Mesothelial cell of epicardium (in vitro differentiated cells): ENCODE measurements around the gene GNG5. TPM values are rescaled to one million over a fixed set of nuclear protein-coding genes. Genes with fewer than 3 reads are reported as not detected.

Source experiments
- DNase-seq, 2 experiments: peaks; one replicate each; pipeline ENCODE4 v3.0.0; 2021; ENCODE audit warnings: low spot score in 2 of 2; ENCODE audit not compliant: unreplicated experiment in 2 of 2
- H3K27ac Mint-ChIP-seq: 2 replicates; pipeline ENCODE4 v1.8.0; 2021; ENCODE audit warnings: mixed read lengths
- H3K27me3 Mint-ChIP-seq: 2 replicates; pipeline ENCODE4 v1.8.0; 2021; ENCODE audit warnings: low read depth, mixed read lengths
- H3K36me3 Mint-ChIP-seq: 2 replicates; pipeline ENCODE4 v1.8.0; 2021; ENCODE audit warnings: mixed read lengths
- H3K4me1 Mint-ChIP-seq: 2 replicates; pipeline ENCODE4 v1.8.0; 2021; ENCODE audit warnings: mixed read lengths
- H3K4me3 Mint-ChIP-seq: 2 replicates; pipeline ENCODE4 v1.8.0; 2021; ENCODE audit warnings: mild to moderate bottlenecking, moderate library complexity, mixed read lengths
- H3K9me3 Mint-ChIP-seq: 2 replicates; pipeline ENCODE4 v1.8.0; 2021; ENCODE audit warnings: mixed read lengths
- total RNA-seq: library from RNA; stranded (reverse); gene quantifications from 3 replicates; pipeline ENCODE4 v1.2.1, GENCODE V29; 2021
- TF ChIP-seq, protein P1 (sequence below): fragments of 200-600 bp; sonication (generic); IDR thresholded peaks from one replicate; pipeline ENCODE4 v1.5.0; 2021; ENCODE audit warnings: antibody characterized with exemption; ENCODE audit not compliant: unreplicated experiment

The GNG5 gene
- total RNA-seq, 1 donor from 2014 or later = 93.7 TPM

GRCh38 chr1:84481317-84481716 is 25.1 kb downstream of the GNG5 start:
- peaks cover 24% of the 10 kb centered on the region for H3K36me3 Mint-ChIP-seq
- TF ChIP-seq, protein P1, sequence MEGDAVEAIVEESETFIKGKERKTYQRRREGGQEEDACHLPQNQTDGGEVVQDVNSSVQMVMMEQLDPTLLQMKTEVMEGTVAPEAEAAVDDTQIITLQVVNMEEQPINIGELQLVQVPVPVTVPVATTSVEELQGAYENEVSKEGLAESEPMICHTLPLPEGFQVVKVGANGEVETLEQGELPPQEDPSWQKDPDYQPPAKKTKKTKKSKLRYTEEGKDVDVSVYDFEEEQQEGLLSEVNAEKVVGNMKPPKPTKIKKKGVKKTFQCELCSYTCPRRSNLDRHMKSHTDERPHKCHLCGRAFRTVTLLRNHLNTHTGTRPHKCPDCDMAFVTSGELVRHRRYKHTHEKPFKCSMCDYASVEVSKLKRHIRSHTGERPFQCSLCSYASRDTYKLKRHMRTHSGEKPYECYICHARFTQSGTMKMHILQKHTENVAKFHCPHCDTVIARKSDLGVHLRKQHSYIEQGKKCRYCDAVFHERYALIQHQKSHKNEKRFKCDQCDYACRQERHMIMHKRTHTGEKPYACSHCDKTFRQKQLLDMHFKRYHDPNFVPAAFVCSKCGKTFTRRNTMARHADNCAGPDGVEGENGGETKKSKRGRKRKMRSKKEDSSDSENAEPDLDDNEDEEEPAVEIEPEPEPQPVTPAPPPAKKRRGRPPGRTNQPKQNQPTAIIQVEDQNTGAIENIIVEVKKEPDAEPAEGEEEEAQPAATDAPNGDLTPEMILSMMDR = no peak
- peaks cover 24% of the 10 kb centered on the region for H3K4me1 Mint-ChIP-seq

DNA sequence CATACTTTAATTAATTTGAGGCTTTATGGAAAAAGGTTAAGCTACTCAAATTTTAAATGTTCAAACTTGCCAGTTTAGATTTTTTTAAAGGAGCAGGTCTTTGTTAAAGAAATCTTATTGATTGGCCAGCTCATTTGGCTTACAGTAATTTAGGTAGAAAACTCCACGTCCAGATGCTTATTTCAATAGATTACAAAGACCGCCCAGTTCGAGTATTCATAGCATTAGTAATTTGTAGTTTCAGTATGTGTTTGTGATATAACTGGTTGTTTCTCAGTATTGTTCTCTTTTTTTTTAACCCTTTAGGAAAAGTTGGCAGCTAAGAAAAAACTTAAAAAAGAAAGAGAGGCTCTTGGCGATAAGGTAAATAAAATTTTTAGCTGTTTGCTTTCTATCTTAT is 25.7 kb downstream of the GNG5 start:
- peak overlapping the region; percentile 40 for H3K4me3 Mint-ChIP-seq
- peaks cover 24% of the 10 kb centered on the region for H3K4me1 Mint-ChIP-seq
- no peak overlapping the region for H3K27ac Mint-ChIP-seq
- TF ChIP-seq, protein P1 = no peak
- no peak for DNase-seq
- peaks cover 31% of the 10 kb centered on the region for H3K27me3 Mint-ChIP-seq
- peaks cover 19% of the 10 kb centered on the region for H3K36me3 Mint-ChIP-seq
- H3K9me3 Mint-ChIP-seq = peaks cover 15% of the 10 kb centered on the region

More at GRCh38 chr1:84481317-84481716, 25.1 kb downstream of the GNG5 start:
- H3K9me3 Mint-ChIP-seq = peaks cover 18% of the 10 kb centered on the region
- H3K4me3 Mint-ChIP-seq = no peak overlapping the region
- peaks cover 26% of the 10 kb centered on the region for H3K27me3 Mint-ChIP-seq
- no peak for DNase-seq
- no peak overlapping the region for H3K27ac Mint-ChIP-seq

DNA sequence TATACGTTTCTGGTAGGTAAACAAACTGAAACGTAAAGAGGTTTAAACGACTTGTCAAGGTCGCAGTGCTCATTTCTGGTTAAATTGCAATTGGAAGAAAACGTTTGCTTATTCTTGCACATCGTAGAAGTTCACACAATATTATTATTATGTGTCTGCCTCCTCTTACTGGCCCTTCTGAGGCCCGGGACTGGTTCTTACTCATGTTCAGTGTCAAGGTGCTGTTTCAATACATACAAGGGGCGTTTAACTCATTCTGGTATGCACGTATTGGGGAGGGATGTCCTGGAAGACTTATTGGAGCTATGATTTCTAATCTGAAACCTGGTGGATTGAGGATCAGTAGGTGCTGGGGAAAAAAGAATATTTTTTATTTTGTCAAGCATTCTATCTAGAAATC is 26.4 kb downstream of the GNG5 start:
- DNase-seq = no peak
- Mint-ChIP-seq H3K27ac (peak overlapping the region; percentile 97), H3K27me3 (peaks cover 38% of the 10 kb centered on the region), H3K4me3 (peak overlapping the region; percentile 98), H3K4me1 (peaks cover 24% of the 10 kb centered on the region), H3K9me3 (peaks cover 15% of the 10 kb centered on the region), H3K36me3 (peaks cover 17% of the 10 kb centered on the region)
- TF ChIP-seq, protein P1 = no peak

DNA sequence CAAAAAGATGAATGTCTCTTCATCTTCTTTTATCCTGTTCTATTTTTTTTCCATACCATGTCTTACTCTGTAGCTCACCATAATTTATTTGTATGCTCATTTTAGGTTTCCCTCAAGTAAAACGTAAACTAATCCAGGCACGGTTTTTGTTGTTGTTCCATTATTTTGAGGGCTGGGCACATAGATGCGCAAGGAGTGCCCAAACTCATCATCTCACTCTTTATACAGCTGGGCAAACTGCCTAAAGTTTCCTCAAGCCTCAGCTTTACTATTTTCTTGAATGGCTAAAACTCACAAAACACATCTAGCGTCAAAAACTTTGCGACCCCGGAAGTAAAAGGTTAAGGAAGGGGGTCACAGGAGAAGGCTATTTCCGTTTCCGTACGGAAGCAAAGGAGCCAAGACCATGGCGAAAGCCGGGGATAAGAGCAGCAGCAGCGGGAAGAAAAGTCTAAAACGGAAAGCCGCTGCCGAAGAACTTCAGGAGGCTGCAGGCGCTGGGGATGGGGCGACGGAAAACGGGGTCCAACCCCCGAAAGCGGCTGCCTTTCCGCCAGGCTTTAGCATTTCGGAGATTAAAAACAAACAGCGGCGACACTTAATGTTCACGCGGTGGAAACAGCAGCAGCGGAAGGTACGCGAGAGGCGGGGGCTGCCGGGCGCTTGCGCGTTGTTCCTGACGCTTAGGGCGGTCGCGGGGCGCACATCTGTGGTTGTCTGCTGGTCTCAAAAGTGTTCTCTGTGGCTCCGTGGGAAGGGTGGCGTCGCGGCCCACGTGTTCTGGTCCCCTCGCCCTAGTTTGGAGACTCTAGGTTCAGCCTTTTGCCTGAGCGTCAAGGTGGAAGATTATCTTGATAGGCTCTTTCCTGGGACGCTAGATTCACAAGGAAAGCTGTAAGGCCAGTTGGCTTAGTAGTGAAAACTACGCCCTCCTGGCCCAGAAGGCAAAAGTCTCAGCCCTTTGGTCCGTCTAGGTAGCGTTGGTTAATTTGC is 27.2 kb downstream of the GNG5 start, which contains the start of gene RPF1:
Gene RPF1, plus strand, starts transcription at position 391 of the 993 bp plus-strand sequence. Its CDS starts 16 bp downstream, at position 407.
- DNase-seq = peak; percentile 42 to 75
- Mint-ChIP-seq H3K27ac (peak within 1 kb of the TSS; percentile 97), H3K27me3 (peaks cover 46% of the 10 kb centered on the region)

GRCh38 chr1:84476225-84476624 is 30.2 kb downstream of the GNG5 start:
- Mint-ChIP-seq H3K4me3 (no peak overlapping the region), H3K9me3 (peaks cover 15% of the 10 kb centered on the region), H3K27ac (no peak overlapping the region), H3K4me1 (peaks cover 14% of the 10 kb centered on the region), H3K27me3 (peaks cover 73% of the 10 kb centered on the region), H3K36me3 (peaks cover 5% of the 10 kb centered on the region)
- TF ChIP-seq, protein P1 = no peak
- DNase-seq = no peak

More for the DNA sequence above, 27.2 kb downstream of the GNG5 start, which contains the start of gene RPF1:
- peaks cover 15% of the 10 kb centered on the region for H3K36me3 Mint-ChIP-seq
- H3K9me3 Mint-ChIP-seq = peaks cover 15% of the 10 kb centered on the region
- H3K4me1 Mint-ChIP-seq = peaks cover 24% of the 10 kb centered on the region
- H3K4me3 Mint-ChIP-seq = peak within 1 kb of the TSS; percentile 98
- TF ChIP-seq, protein P1 = no peak
